PC-9 (cell line): ENCODE measurements around the gene NLK. TPM values are rescaled to one million over a fixed set of nuclear protein-coding genes. Genes with fewer than 3 reads are reported as not detected.
"Not testable (repeated sequence)": the region's sequence is repeated elsewhere in the genome, so short reads cannot be mapped to it uniquely, and the experiment has no call there.

ENCODE experiments used
- BruUV-seq: library from RNA; stranded (reverse); fragments of 400-500 nt; replicated peaks from 2 replicates; lab custom pipeline; 2021; lab: Mats Ljungman, UMichigan
- CTCF ChIA-PET: fragments of 300-600 bp; sonication (Branson Sonifier 250); formaldehyde crosslinking; loops from one replicate; lab custom pipeline; 2022; ENCODE audit warnings: antibody characterized with exemption; lab: Charles Lee
- POLR2A ChIA-PET: fragments of 300-600 bp; sonication (Branson Sonifier 250); formaldehyde crosslinking; loops from one replicate; lab custom pipeline; 2022; ENCODE audit warnings: antibody characterized with exemption; ENCODE audit not compliant: unreplicated experiment; lab: Charles Lee
- DNase-seq, 2 experiments: peaks; one replicate each; pipeline versions ENCODE4 v3.0.0 to v3.0.0-alpha.2; 2015 to 2022; ENCODE audit warnings: mixed read lengths in 1 of 2
- H2AFZ ChIP-seq: fragments of 200-600 bp; sonication (generic); 2 replicates; pipeline ENCODE4 v1.8.1; 2017; ENCODE audit warnings: antibody characterized with exemption
- H3F3A ChIP-seq: fragments of 200-600 bp; sonication (generic); 2 replicates; pipeline ENCODE4 v1.8.1; 2017; ENCODE audit warnings: antibody characterized with exemption, mild to moderate bottlenecking, low read depth; ENCODE audit not compliant: insufficient read depth
- H3K27ac ChIP-seq: fragments of 200-600 bp; sonication (generic); 2 replicates; pipeline ENCODE4 v1.6.1; 2016; ENCODE audit warnings: mixed run types
- H3K27me3 ChIP-seq: fragments of 200-600 bp; sonication (generic); 2 replicates; pipeline ENCODE4 v1.6.1; 2016; ENCODE audit warnings: low read depth, mixed run types; ENCODE audit not compliant: insufficient read depth
- H3K36me3 ChIP-seq: fragments of 200-600 bp; sonication (generic); 2 replicates; pipeline ENCODE4 v1.6.1; 2016; ENCODE audit warnings: low read depth, mixed run types
- H3K4me1 ChIP-seq: fragments of 200-600 bp; sonication (generic); replicated peaks from 2 replicates; pipeline ENCODE4 v1.6.1; 2016; ENCODE audit warnings: mixed run types; ENCODE audit not compliant: insufficient read depth
- H3K4me2 ChIP-seq: fragments of 200-600 bp; sonication (generic); 2 replicates; pipeline ENCODE4 v1.6.1; 2017; ENCODE audit warnings: mixed run types
- H3K4me3 ChIP-seq: fragments of 200-600 bp; sonication (generic); 2 replicates; pipeline ENCODE4 v1.6.1; 2016; ENCODE audit warnings: mixed run types
- H3K79me2 ChIP-seq: fragments of 200-600 bp; sonication (generic); 2 replicates; pipeline ENCODE4 v1.6.1; 2017; ENCODE audit warnings: low read depth, mixed run types
- H3K9me2 ChIP-seq: fragments of 200-600 bp; sonication (generic); 2 replicates; pipeline ENCODE4 v1.8.1; 2017; ENCODE audit warnings: mild to moderate bottlenecking; ENCODE audit not compliant: insufficient read depth
- H3K9me3 ChIP-seq: fragments of 200-600 bp; sonication (generic); 2 replicates; pipeline ENCODE4 v1.8.1; 2016; ENCODE audit warnings: low read depth; ENCODE audit not compliant: insufficient read depth
- H4K20me1 ChIP-seq: fragments of 200-600 bp; sonication (generic); 2 replicates; pipeline ENCODE4 v1.8.1; 2017; ENCODE audit not compliant: insufficient read depth
- EZH2 ChIP-seq: fragments of 200-600 bp; sonication (generic); IDR thresholded peaks from 2 replicates; pipeline ENCODE4 v1.8.0; 2017; ENCODE audit warnings: antibody characterized with exemption, low read depth
- intact Hi-C: fragments of 100-400 bp; cut with micrococcal nuclease; formaldehyde crosslinking; loops from one replicate; pipeline ENCODE4 v1.10.0; 2022; ENCODE audit not compliant: unreplicated experiment
- total RNA-seq: library from RNA; stranded (reverse); gene quantifications from 2 replicates; pipeline ENCODE4 v1.2.3, GENCODE V29; 2021
- TF ChIP-seq, protein P1 (sequence below): fragments of 200-600 bp; sonication (generic); conservative IDR thresholded peaks from 2 replicates; pipeline ENCODE4 v1.6.1; 2017; ENCODE audit warnings: mixed run types, antibody characterized with exemption, mild to moderate bottlenecking, moderate library complexity

NLK gene
- total RNA-seq, 1 experiment from 2014 or later = 20.7 TPM

DNA sequence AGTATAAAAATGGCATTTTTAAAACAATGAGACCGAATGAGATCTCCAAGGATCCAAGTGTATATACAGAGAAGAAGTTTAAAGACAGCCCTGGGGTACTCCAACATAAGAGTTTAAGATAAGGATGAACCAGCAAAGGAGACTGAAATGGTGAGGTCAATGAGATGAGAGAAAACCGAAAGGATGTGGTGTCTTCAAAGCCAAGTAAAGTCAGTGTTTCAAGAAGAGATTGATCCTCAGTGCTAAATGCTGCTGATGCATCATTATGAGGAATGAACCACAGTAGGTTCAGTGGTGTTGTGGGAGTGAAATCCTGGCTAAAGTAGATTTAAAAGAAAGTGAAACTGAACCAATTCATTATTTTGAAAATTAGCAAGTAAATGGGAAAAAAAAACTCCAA is 38.1 kb upstream of the NLK start:
- BruUV-seq = no TSS peak
- no peak overlapping the region for H3K27ac ChIP-seq
- H2AFZ ChIP-seq = no peak overlapping the region
- no peaks in the 10 kb centered on the region for H4K20me1 ChIP-seq
- no peak for DNase-seq
- CTCF ChIA-PET = no interaction called here
- H3K9me2 ChIP-seq = no peaks in the 10 kb centered on the region
- no peaks in the 10 kb centered on the region for H3K79me2 ChIP-seq
- H3K4me2 ChIP-seq = no peak overlapping the region
- H3K27me3 ChIP-seq = peaks cover 23% of the 10 kb centered on the region; the same call in 1 of the 2 replicates
- intact Hi-C loops = no loop called here
- no peak overlapping the region for H3K4me3 ChIP-seq
- TF ChIP-seq EZH2 = no peak
- TF ChIP-seq, protein P1, sequence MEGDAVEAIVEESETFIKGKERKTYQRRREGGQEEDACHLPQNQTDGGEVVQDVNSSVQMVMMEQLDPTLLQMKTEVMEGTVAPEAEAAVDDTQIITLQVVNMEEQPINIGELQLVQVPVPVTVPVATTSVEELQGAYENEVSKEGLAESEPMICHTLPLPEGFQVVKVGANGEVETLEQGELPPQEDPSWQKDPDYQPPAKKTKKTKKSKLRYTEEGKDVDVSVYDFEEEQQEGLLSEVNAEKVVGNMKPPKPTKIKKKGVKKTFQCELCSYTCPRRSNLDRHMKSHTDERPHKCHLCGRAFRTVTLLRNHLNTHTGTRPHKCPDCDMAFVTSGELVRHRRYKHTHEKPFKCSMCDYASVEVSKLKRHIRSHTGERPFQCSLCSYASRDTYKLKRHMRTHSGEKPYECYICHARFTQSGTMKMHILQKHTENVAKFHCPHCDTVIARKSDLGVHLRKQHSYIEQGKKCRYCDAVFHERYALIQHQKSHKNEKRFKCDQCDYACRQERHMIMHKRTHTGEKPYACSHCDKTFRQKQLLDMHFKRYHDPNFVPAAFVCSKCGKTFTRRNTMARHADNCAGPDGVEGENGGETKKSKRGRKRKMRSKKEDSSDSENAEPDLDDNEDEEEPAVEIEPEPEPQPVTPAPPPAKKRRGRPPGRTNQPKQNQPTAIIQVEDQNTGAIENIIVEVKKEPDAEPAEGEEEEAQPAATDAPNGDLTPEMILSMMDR = no peak
- H3K4me1 ChIP-seq = no peaks in the 10 kb centered on the region
- H3K36me3 ChIP-seq = no peaks in the 10 kb centered on the region
- POLR2A ChIA-PET = no interaction called here
- H3K9me3 ChIP-seq = no peaks in the 10 kb centered on the region
- no peaks in the 10 kb centered on the region for H3F3A ChIP-seq

DNA sequence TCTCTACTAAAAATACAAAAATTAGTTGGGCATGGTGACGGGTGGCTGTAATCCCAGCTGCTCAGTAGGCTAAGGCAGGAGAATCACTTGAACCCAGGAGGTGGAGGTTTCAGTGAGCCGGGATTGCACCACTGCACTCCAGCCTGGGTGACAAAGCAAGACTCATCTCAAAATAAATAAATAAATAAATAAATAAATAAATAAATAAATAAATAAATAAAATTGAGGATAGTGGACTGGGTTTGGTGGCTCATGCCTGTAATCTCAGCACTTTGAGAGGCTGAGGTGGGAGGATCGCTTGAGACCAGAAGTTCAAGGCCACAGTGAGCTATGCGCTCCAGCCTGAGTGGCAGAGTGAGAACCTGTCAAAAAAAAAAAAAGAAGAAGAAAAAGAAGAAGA is 34.6 kb upstream of the NLK start:
- POLR2A ChIA-PET = interaction anchor here (0.8 kb wide), 1 partner anchor 765 kb away, joined by 4 read pairs; no protein-coding TSS in a partner anchor
- intact Hi-C loops, H3K9me3 ChIP-seq, H4K20me1 ChIP-seq, H2AFZ ChIP-seq, H3K36me3 ChIP-seq, CTCF ChIA-PET, BruUV-seq, H3K9me2 ChIP-seq, H3K79me2 ChIP-seq, H3K4me2 ChIP-seq, H3F3A ChIP-seq, H3K27ac ChIP-seq, DNase-seq, H3K4me3 ChIP-seq, H3K4me1 ChIP-seq: not testable (repeated sequence)
- peaks cover 42% of the 10 kb centered on the region for H3K27me3 ChIP-seq

DNA sequence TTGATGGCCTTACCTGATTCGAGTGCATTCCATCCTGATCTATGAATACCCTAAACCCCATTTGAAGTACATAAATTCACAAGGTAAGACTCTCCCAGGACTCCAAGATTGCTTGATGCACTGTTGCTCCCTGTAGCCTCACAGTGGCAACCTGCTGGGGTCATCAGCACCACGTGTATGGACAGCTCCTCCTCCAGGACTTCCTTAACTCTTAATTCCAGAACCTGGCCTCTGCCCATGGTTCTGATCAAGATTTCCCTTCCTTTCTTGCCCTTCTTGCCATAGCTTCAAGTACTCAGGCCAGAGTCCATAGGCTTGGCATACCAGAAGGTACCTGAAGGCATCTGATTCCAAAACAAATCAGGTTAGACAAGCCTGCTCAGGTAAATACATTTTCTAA is 34.0 kb upstream of the NLK start:
- peak; percentile 30 to 54 for DNase-seq
- intact Hi-C loops = no loop called here
- H3K4me1 ChIP-seq = no peaks in the 10 kb centered on the region
- no peaks in the 10 kb centered on the region for H3K9me3 ChIP-seq
- no peaks in the 10 kb centered on the region for H3K79me2 ChIP-seq
- H3K36me3 ChIP-seq = no peaks in the 10 kb centered on the region
- no peak for TF ChIP-seq EZH2
- TF ChIP-seq, protein P1 = no peak
- H3K4me2 ChIP-seq = no peak overlapping the region
- no peaks in the 10 kb centered on the region for H4K20me1 ChIP-seq
- peaks cover 46% of the 10 kb centered on the region for H3K27me3 ChIP-seq
- no peaks in the 10 kb centered on the region for H3F3A ChIP-seq
- ChIA-PET POLR2A (interaction anchor here (0.8 kb wide), 1 partner anchor 766 kb away, joined by 4 read pairs; no protein-coding TSS in a partner anchor), CTCF (no interaction called here)
- BruUV-seq = no TSS peak
- H3K4me3 ChIP-seq = no peak overlapping the region
- H3K9me2 ChIP-seq = no peaks in the 10 kb centered on the region
- no peak overlapping the region for H2AFZ ChIP-seq
- H3K27ac ChIP-seq = no peak overlapping the region

DNA sequence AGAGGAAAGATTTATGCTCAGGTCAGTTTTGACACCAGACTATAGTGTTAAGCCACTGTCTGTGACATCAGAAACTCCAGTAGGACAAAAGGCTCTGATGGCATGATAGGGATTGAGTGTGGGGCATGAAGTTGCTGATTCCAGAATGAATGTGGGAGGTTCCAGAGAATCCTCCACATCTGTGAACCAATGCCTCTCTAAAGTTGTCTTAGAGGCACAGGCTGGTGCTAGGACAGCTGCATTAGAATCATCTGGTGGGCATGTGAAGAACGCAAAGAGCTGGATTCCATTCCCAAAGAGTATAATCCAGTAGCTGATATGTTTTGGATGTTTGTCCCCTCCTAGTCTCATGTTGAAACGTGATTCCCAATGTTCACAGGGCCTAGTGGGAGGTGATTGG is 32.1 kb upstream of the NLK start:
- intact Hi-C loops = no loop called here
- CTCF ChIA-PET = interaction anchor here (0.7 kb wide), 1 partner anchor 8 kb away, joined by 3 read pairs; no protein-coding TSS in a partner anchor
- Histone ChIP-seq H3F3A (no peaks in the 10 kb centered on the region), H3K9me2 (no peaks in the 10 kb centered on the region), H3K9me3 (no peaks in the 10 kb centered on the region), H2AFZ (no peak overlapping the region), H3K27ac (no peak overlapping the region), H3K4me3 (no peak overlapping the region), H3K79me2 (no peaks in the 10 kb centered on the region), H3K27me3 (peaks cover 63% of the 10 kb centered on the region), H3K4me1 (no peaks in the 10 kb centered on the region), H4K20me1 (no peaks in the 10 kb centered on the region), H3K4me2 (no peak overlapping the region), H3K36me3 (no peaks in the 10 kb centered on the region)
- TF ChIP-seq, protein P1 = no peak
- DNase-seq = no peak
- POLR2A ChIA-PET = no interaction called here
- BruUV-seq = no TSS peak
